CD4-positive, alpha-beta T cell (primary cell): ENCODE data around the gene OR6C1. TPM values are rescaled to one million over a fixed set of nuclear protein-coding genes. Genes with fewer than 3 reads are reported as not detected.
"Not testable (repeated sequence)": the region's sequence is repeated elsewhere in the genome, so short reads cannot be mapped to it uniquely, and the experiment has no call there.

ENCODE experiments used
- ATAC-seq: fragments of 200-7000 bp; cut with Tn5 transposase; one replicate; pipeline ENCODE4 v1.10.0; 2022; ENCODE audit warnings: mild to moderate bottlenecking; ENCODE audit not compliant: poor library complexity
- CTCF ChIA-PET: fragments of 350-600 bp; sonication (Branson Sonifier 250); formaldehyde crosslinking; loops from one replicate; lab custom pipeline; 2021; ENCODE audit warnings: antibody characterized with exemption, inconsistent platforms; lab: Charles Lee
- POLR2A ChIA-PET: fragments of 350-600 bp; sonication (Branson Sonifier 250); formaldehyde crosslinking; loops from one replicate; lab custom pipeline; 2021; ENCODE audit warnings: antibody characterized with exemption, inconsistent platforms; lab: Charles Lee
- DNase-seq, 14 experiments: peaks; one replicate each; pipeline ENCODE4 v3.0.0-alpha.2; 2013 to 2020; ENCODE audit warnings: mixed read lengths in 2 of 14
- H3K27ac ChIP-seq, 2 donors: one replicate each; pipeline versions ENCODE4 v1.5.1 to v1.7.0; 2013; ENCODE audit warnings: low read length in 2 of 2, low read depth in 1 of 2, mild to moderate bottlenecking in 1 of 2
- H3K27me3 ChIP-seq, 2 experiments: 1 replicate in 1 of 2; 2 replicates in 1 of 2; pipeline versions ENCODE4 v1.6.1 to v1.7.0; 2013; ENCODE audit warnings: low read length in 2 of 2, control low read depth in 1 of 2, mild to moderate bottlenecking in 1 of 2, moderate library complexity in 1 of 2; ENCODE audit not compliant: insufficient read depth in 2 of 2, control insufficient read depth in 1 of 2
- H3K36me3 ChIP-seq: one replicate; pipeline ENCODE4 v1.6.1; 2013; ENCODE audit warnings: low read length, control low read depth; ENCODE audit not compliant: insufficient read depth
- H3K4me1 ChIP-seq: one replicate; pipeline ENCODE4 v1.6.1; 2013; ENCODE audit warnings: low read length, control low read depth; ENCODE audit not compliant: insufficient read depth
- H3K4me3 ChIP-seq: one replicate; pipeline ENCODE4 v1.5.1; 2013; ENCODE audit warnings: mild to moderate bottlenecking, low read length, moderate library complexity
- H3K9me3 ChIP-seq, 2 experiments: 1 replicate in 1 of 2; 2 replicates in 1 of 2; pipeline versions ENCODE4 v1.6.1 to v1.7.0; 2013; ENCODE audit warnings: low read length in 2 of 2, mild to moderate bottlenecking in 2 of 2, control low read depth in 1 of 2, moderate library complexity in 1 of 2; ENCODE audit not compliant: control insufficient read depth in 1 of 2, insufficient read depth in 1 of 2
- H3K27ac Mint-ChIP-seq: one replicate; pipeline ENCODE4 v1.8.0; 2020; ENCODE audit warnings: mixed read lengths
- H3K27me3 Mint-ChIP-seq: one replicate; pipeline ENCODE4 v1.8.0; 2021; ENCODE audit warnings: mixed read lengths
- H3K36me3 Mint-ChIP-seq: one replicate; pipeline ENCODE4 v1.8.0; 2021; ENCODE audit warnings: low read depth, mixed read lengths
- H3K4me1 Mint-ChIP-seq: one replicate; pipeline ENCODE4 v1.8.0; 2021; ENCODE audit warnings: low read depth, mixed read lengths
- H3K4me3 Mint-ChIP-seq: one replicate; pipeline ENCODE4 v1.8.0; 2020; ENCODE audit warnings: mild to moderate bottlenecking, mixed read lengths
- H3K9me3 Mint-ChIP-seq: one replicate; pipeline ENCODE4 v1.8.0; 2020; ENCODE audit warnings: mixed read lengths
- intact Hi-C, 2 experiments: fragments of 100-400 bp; cut with DNase I in 1 of 2; cut with micrococcal nuclease in 1 of 2; formaldehyde crosslinking; loops; one replicate each; pipeline versions ENCODE4 v1.15.1 to v1.9.0; 2023 to 2025; cut with DNase I, micrococcal nuclease
- total RNA-seq, 174 experiments: library from RNA in 2 of 174; stranded (reverse) in 2 of 174; gene quantifications; one replicate each; pipeline ENCODE4 v1.2.3 and lab custom pipeline; 2021 to 2026
- TF ChIP-seq, protein P1 (sequence below): fragments of 200-600 bp; IDR thresholded peaks from one replicate; pipeline ENCODE4 v1.8.0; 2022; ENCODE audit warnings: antibody characterized with exemption, mild to moderate bottlenecking

The OR6C1 gene
- total RNA-seq, 2 experiments from 2014 or later: not detected

GRCh38 chr12:55296469-55296868 is 17.7 kb upstream of the OR6C1 start, which contains the start of gene OR6C6:
Gene OR6C6, minus strand, starts transcription at chr12:55296569. Its CDS starts 1,337 bp downstream, at chr12:55295232.
- ATAC-seq (no peak), DNase-seq (no peak)
- no peaks in the 10 kb centered on the region for H3K4me1 ChIP-seq
- H3K27me3 ChIP-seq: peaks cover 0 to 11% of the 10 kb centered on the region in 2 experiments
- no peaks in the 10 kb centered on the region for H3K4me1 Mint-ChIP-seq
- ChIA-PET CTCF (no interaction called here), POLR2A (no interaction called here)
- TF ChIP-seq, protein P1, sequence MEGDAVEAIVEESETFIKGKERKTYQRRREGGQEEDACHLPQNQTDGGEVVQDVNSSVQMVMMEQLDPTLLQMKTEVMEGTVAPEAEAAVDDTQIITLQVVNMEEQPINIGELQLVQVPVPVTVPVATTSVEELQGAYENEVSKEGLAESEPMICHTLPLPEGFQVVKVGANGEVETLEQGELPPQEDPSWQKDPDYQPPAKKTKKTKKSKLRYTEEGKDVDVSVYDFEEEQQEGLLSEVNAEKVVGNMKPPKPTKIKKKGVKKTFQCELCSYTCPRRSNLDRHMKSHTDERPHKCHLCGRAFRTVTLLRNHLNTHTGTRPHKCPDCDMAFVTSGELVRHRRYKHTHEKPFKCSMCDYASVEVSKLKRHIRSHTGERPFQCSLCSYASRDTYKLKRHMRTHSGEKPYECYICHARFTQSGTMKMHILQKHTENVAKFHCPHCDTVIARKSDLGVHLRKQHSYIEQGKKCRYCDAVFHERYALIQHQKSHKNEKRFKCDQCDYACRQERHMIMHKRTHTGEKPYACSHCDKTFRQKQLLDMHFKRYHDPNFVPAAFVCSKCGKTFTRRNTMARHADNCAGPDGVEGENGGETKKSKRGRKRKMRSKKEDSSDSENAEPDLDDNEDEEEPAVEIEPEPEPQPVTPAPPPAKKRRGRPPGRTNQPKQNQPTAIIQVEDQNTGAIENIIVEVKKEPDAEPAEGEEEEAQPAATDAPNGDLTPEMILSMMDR: no peak
- no peak within 1 kb of the TSS for H3K4me3 Mint-ChIP-seq
- intact Hi-C loops: no loop called here
- H3K27ac Mint-ChIP-seq: no peak within 1 kb of the TSS
- peaks cover 45% of the 10 kb centered on the region for H3K27me3 Mint-ChIP-seq
- no peaks in the 10 kb centered on the region for H3K9me3 ChIP-seq
- no peak within 1 kb of the TSS for H3K27ac ChIP-seq
- no peaks in the 10 kb centered on the region for H3K36me3 ChIP-seq
- peaks cover 3% of the 10 kb centered on the region for H3K9me3 Mint-ChIP-seq
- H3K36me3 Mint-ChIP-seq: no peaks in the 10 kb centered on the region
- H3K4me3 ChIP-seq: no peak within 1 kb of the TSS

GRCh38 chr12:55320201-55320600 is 6.1 kb downstream of the OR6C1 start:
- POLR2A ChIA-PET: no interaction called here
- H3K4me3 Mint-ChIP-seq: no peak overlapping the region
- Histone ChIP-seq H3K4me3 (no peak overlapping the region), H3K27ac (no peak overlapping the region), H3K9me3 (peaks cover 0 to 5% of the 10 kb centered on the region in 2 experiments), H3K4me1 (no peaks in the 10 kb centered on the region), H3K27me3 (peaks cover 4 to 17% of the 10 kb centered on the region in 2 experiments), H3K36me3 (no peaks in the 10 kb centered on the region)
- TF ChIP-seq, protein P1: no peak
- CTCF ChIA-PET: no interaction called here
- H3K27me3 Mint-ChIP-seq: peaks cover 34% of the 10 kb centered on the region
- DNase-seq: no peak
- no peaks in the 10 kb centered on the region for H3K36me3 Mint-ChIP-seq
- H3K9me3 Mint-ChIP-seq: no peaks in the 10 kb centered on the region
- H3K27ac Mint-ChIP-seq: no peak overlapping the region
- no peaks in the 10 kb centered on the region for H3K4me1 Mint-ChIP-seq
- intact Hi-C loops: no loop called here
- no peak for ATAC-seq

- H3K4me3 Mint-ChIP-seq, intact Hi-C loops, H3K36me3 Mint-ChIP-seq, H3K4me1 Mint-ChIP-seq, H3K4me3 ChIP-seq, H3K27ac ChIP-seq, ATAC-seq, CTCF ChIA-PET, H3K27me3 ChIP-seq, H3K9me3 ChIP-seq, H3K36me3 ChIP-seq, H3K9me3 Mint-ChIP-seq, DNase-seq, H3K4me1 ChIP-seq, H3K27ac Mint-ChIP-seq, POLR2A ChIA-PET: not testable (repeated sequence)
- H3K27me3 Mint-ChIP-seq: peaks cover 29% of the 10 kb centered on the region
Measured at GRCh38 chr12:55325801-55326200, 11.7 kb downstream of the OR6C1 start.

- POLR2A ChIA-PET: no interaction called here
- Mint-ChIP-seq H3K4me3 (no peak within 1 kb of the TSS), H3K4me1 (no peaks in the 10 kb centered on the region), H3K27ac (no peak within 1 kb of the TSS), H3K9me3 (no peaks in the 10 kb centered on the region), H3K36me3 (no peaks in the 10 kb centered on the region), H3K27me3 (peaks cover 26% of the 10 kb centered on the region)
- Histone ChIP-seq H3K27me3 (peaks cover 7 to 9% of the 10 kb centered on the region in 2 experiments), H3K27ac (no peak within 1 kb of the TSS), H3K4me1 (no peaks in the 10 kb centered on the region), H3K4me3 (no peak within 1 kb of the TSS), H3K9me3 (no peaks in the 10 kb centered on the region), H3K36me3 (no peaks in the 10 kb centered on the region)
- no peak for DNase-seq
- intact Hi-C loops: no loop called here
- no peak for ATAC-seq
- TF ChIP-seq, protein P1: no peak
- CTCF ChIA-PET: no interaction called here
Measured at GRCh38 chr12:55330446-55330845, 16.3 kb downstream of the OR6C1 start, which contains the start of gene OR6C3. Gene OR6C3, plus strand, starts transcription at chr12:55330746. Its CDS starts 955 bp downstream, at chr12:55331701.
